ENCODE measurements around the gene RBMS3.
"Not testable (repeated sequence)": the region's sequence is repeated elsewhere in the genome, so short reads cannot be mapped to it uniquely, and the experiment has no call there.

RBMS3 gene

GRCh38 chr3:29280404-29281093 lies at the start of gene RBMS3:
TSS of gene RBMS3 (plus strand) at chr3:29281071.
- H3K4me3 ChIP-seq (replicated peaks; ENCODE audit: low read depth, low read length), result peak within 1 kb of the TSS; percentile 75
- no peaks in the 10 kb centered on the region for H3K36me3 ChIP-seq (ENCODE audit: control insufficient read depth, insufficient read depth, low read length)
- TF ChIP-seq CTCF (IDR thresholded peaks at IDR 0.05; ENCODE audit: insufficient read depth, low read length, poor library complexity, severe bottlenecking), result peak; percentile 57
- DNase-seq (ENCODE audit: extremely low read depth, insufficient read length), result peak; percentile 47
- no peaks in the 10 kb centered on the region for H3K27me3 ChIP-seq (replicated peaks; ENCODE audit: control insufficient read depth, insufficient read depth, low read length)

- not testable (repeated sequence) for H3K4me3 ChIP-seq (replicated peaks; ENCODE audit: low read depth, low read length); H3K36me3 ChIP-seq (ENCODE audit: control insufficient read depth, insufficient read depth, low read length); H3K27me3 ChIP-seq (replicated peaks; ENCODE audit: control insufficient read depth, insufficient read depth, low read length); DNase-seq (ENCODE audit: extremely low read depth, insufficient read length)
Measured at GRCh38 chr3:29233126-29233525, 47.7 kb upstream of the RBMS3 start.

- TF ChIP-seq CTCF (IDR thresholded peaks at IDR 0.05; ENCODE audit: insufficient read depth, low read length, poor library complexity, severe bottlenecking), result no peak
- Histone ChIP-seq H3K4me3 (replicated peaks; ENCODE audit: low read depth, low read length) (no peak overlapping the region), H3K36me3 (ENCODE audit: control insufficient read depth, insufficient read depth, low read length) (no peaks in the 10 kb centered on the region), H3K27me3 (replicated peaks; ENCODE audit: control insufficient read depth, insufficient read depth, low read length) (no peaks in the 10 kb centered on the region)
- no peak for DNase-seq (ENCODE audit: extremely low read depth, insufficient read length)
Measured at GRCh38 chr3:29236146-29236840, 44.6 kb upstream of the RBMS3 start.

- Histone ChIP-seq H3K36me3 (ENCODE audit: control insufficient read depth, insufficient read depth, low read length) (no peaks in the 10 kb centered on the region), H3K27me3 (replicated peaks; ENCODE audit: control insufficient read depth, insufficient read depth, low read length) (no peaks in the 10 kb centered on the region), H3K4me3 (replicated peaks; ENCODE audit: low read depth, low read length) (no peak overlapping the region)
- DNase-seq (ENCODE audit: extremely low read depth, insufficient read length), result no peak
- TF ChIP-seq CTCF (IDR thresholded peaks at IDR 0.05; ENCODE audit: insufficient read depth, low read length, poor library complexity, severe bottlenecking), result no peak
Measured at GRCh38 chr3:29239376-29239775, 41.5 kb upstream of the RBMS3 start.

- Histone ChIP-seq H3K4me3 (replicated peaks; ENCODE audit: low read depth, low read length) (no peak overlapping the region), H3K27me3 (replicated peaks; ENCODE audit: control insufficient read depth, insufficient read depth, low read length) (no peaks in the 10 kb centered on the region), H3K36me3 (ENCODE audit: control insufficient read depth, insufficient read depth, low read length) (no peaks in the 10 kb centered on the region)
- no peak for DNase-seq (ENCODE audit: extremely low read depth, insufficient read length)
- no peak for TF ChIP-seq CTCF (IDR thresholded peaks at IDR 0.05; ENCODE audit: insufficient read depth, low read length, poor library complexity, severe bottlenecking)
Measured at GRCh38 chr3:29240248-29240647, 40.6 kb upstream of the RBMS3 start.

GRCh38 chr3:29240887-29241286 lies 40.0 kb upstream of the RBMS3 start:
- Histone ChIP-seq H3K4me3 (replicated peaks; ENCODE audit: low read depth, low read length) (no peak overlapping the region), H3K27me3 (replicated peaks; ENCODE audit: control insufficient read depth, insufficient read depth, low read length) (no peaks in the 10 kb centered on the region), H3K36me3 (ENCODE audit: control insufficient read depth, insufficient read depth, low read length) (no peaks in the 10 kb centered on the region)
- no peak for TF ChIP-seq CTCF (IDR thresholded peaks at IDR 0.05; ENCODE audit: insufficient read depth, low read length, poor library complexity, severe bottlenecking)
- no peak for DNase-seq (ENCODE audit: extremely low read depth, insufficient read length)
